CD4-positive, alpha-beta T cell treated with Interleukin-17A for 4 hours (primary cell): Measurements from ENCODE around the gene SQSTM1.
A peak's percentile ranks its signal among the peaks of the same experiment; 100 is the strongest.

ENCODE experiments used
- DNase-seq: peaks from one replicate; pipeline ENCODE4 v3.0.0-alpha.2; 2020; ENCODE audit warnings: mixed read lengths

SQSTM1 gene

DNA sequence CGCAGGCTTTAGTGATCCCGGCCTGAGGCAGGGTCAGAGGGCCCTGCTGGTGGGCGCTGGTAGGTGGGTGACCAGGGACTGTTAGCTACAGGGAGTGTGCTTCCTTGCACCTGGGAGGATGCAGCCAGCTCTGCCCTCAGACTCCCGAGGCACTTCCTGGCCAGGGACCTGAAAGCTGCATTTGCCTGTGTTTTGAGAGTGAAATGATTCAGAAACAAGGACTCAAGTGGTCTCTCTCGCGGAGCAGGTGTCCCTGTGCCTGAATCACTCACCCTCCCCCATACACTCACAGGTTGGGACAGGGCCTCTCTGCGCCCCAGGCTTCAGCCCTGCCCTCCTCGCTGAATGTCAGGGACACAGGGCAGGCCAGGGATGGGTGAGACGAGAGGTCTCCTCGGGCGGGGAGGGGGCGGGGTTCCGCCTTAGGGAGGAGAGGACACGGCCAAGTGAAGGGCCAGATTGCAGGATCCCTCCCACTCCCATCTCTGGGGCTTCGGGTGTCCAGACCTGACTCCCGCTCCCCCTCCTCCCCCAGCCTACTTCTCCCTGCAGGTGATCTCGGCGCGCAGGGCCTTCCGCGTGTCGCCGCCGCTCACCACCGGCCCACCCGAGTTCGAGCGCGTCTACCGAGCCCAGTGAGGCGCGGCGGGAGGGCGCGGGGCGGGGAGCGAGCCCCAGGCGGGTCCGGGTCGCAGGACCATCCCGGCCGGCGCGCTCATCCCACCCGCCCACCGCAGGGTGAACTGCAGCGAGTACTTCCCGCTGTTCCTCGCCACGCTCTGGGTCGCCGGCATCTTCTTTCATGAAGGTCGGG is 25.4 kb upstream of the SQSTM1 start:
- DNase-seq = no peak

DNA sequence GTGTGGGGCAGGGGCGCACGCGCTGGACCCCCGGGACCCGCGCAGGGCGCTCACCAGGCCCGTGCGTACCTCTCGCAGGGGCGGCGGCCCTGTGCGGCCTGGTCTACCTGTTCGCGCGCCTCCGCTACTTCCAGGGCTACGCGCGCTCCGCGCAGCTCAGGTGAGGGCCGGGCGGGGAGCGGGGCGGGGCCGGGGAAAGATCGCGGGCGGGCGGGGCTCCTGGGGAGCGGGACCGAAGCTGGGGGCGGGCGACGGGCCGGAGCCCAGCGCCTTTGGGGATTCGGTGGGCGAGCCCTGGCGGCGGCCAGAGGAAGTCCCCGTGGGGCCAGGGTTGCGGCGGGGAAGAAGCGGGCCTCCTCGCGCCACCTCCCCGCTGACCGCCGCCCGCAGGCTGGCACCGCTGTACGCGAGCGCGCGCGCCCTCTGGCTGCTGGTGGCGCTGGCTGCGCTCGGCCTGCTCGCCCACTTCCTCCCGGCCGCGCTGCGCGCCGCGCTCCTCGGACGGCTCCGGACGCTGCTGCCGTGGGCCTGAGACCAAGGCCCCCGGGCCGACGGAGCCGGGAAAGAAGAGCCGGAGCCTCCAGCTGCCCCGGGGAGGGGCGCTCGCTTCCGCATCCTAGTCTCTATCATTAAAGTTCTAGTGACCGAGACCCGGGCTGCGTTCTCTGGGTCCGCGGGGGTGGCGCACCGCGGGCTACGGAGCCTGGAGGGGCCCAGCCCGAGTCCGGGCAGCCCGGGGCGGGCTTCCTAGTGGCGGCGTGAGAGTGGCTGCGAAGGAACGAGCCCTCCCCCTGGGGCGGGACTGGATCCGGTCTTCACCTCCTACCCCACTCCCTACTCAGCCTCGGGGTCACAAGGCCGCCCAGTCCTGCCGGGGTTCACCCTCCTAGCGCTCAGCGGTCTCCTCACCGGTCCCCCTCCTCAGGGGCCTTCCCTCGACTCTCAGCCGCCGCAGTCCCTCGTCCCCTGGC is 24.6 kb upstream of the SQSTM1 start:
- DNase-seq = peak; percentile 84

DNA sequence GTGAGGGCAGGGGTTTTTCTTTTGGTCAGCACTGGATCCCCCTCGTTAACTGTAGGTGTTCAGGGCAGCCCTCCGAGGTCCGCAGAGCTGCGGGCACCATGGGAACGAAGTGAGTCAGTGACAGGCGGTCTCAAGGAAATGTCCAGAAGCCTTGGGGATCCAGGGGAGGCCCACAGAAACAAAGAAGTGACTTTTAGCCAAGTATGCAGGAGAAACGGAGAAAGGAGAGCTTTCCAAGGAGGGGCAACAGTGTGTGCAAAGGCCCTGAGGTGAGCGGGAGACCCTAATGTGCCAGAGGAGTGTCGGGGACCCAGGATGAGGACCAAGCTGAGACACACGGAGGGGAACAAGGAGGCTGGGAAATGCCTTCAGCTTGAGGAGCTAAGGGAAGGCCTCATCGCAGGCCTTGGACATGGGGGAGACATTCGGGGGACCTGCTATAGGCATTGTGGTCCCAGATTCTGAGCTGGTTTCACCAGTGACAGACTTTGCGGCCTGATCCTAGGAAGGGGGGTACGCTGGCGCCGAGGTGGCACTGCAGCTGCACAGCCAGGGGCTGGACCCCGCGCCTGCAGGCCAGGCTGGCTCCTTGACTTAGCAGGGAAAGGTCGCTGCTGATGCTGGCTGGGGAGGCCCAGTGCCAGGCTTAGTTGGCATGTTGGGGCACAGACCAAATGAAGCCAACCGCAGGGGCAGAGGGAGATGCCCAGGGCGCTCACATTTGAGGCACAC is 23.7 kb upstream of the SQSTM1 start:
- DNase-seq = no peak

DNA sequence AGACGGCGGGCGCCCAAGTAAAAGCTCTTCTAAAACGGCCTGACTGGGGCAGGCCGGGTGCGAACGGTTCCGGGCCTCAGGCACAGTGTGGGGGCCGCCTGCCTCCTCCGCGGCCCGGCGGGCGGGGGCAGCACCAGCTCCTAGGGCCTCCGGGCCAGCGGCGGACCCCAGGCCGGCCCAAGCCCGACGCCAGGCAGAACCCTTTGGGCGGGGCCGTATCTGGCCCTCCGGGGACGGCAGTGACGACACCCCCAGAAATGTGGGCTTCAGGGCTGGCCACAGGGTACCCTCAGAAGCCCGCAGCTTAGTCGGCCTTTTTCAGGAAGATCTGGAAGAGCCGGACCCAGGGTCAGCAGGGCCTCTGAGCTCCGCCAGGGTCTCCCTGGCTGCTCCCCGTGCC is 23.0 kb upstream of the SQSTM1 start:
- DNase-seq = no peak

DNA sequence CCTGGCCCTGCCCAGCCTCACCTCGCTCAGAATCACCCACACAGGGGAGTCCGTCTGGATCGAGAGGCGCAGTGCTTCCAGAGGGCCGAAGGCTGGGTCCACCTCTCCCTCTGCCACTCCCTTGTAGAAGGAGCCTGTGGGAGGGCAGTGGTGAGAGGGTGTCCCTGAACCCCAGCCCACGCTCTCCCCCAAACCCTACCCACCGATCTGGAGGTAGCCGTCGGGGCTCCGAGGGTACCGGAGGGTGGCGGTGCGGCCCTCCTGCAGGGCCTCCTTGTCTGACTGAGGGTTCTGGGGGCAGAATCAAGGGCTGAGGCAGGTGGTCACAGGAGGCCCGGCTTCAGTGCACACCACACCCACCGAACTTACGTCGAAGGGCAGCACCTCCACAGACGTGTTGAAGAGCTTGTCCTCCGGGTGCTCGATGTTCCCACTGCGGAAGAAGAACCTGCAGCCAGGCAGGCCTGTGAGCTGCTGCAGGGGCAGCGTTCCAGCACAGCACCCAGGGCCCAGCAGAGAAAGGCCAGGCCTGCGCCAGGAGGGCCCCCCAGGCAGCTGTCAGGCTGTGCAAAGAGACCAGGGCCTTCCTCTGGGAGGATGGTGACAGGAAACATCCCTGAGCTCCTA is 22.4 kb upstream of the SQSTM1 start:
- DNase-seq = no peak

DNA sequence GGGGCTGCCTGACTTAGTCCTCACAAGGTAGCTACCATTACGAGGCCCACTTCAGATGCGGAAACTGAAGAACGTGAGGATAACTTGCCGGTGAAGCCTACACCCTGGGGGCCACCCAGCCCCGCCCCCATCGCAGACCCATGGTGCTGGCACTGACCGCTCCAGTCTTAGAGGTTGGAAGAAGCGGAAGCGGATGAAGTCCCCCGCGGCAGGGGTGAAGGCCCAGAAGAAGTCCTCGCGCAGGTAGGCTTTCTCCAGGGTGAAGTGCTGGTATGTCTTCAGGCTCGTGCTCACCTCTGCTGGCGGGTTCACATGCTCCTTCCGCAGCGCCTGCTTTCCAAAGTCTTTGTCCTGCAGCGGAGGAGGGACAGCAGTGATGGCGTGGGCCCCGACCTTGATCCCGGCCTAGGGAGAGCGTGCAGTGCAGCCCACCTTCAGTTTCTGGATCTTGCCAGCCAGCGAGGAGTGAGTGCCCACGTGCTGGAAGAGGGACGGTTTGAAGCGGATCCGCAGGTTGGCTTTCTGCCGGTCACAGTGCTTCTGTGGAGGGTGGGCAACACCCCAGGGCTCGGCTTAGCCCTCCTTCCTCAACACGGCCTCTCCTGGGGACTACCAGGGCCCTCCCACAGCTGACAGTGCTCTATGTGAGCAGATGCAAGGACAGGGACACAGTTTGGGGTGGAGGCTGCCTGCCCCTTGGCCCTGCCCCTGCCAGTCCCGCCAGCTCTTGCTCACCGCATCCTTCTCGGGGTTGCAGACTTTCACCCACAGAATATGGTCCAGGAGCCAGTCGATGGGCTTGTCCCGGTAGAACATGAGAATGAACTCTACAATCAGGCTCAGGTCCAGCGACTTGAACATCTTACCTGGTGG is 21.7 kb upstream of the SQSTM1 start:
- DNase-seq = no peak

DNA sequence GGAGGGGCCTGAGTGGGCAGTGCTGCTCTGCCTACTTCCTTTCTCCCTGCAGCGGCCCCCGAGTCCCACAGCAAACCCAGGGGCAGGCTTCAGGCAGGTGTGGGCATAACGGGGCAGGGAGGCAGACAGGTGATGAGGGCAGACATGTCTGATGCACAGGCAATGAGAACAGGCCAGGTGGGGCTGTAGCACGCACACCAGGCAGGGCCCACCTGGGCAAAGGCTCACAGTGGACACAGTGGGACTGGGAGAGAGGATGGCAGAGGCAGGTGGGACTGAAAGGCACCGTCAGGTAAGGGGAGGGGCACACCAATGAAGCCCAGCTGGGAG is 21.1 kb upstream of the SQSTM1 start:
- DNase-seq = no peak

DNA sequence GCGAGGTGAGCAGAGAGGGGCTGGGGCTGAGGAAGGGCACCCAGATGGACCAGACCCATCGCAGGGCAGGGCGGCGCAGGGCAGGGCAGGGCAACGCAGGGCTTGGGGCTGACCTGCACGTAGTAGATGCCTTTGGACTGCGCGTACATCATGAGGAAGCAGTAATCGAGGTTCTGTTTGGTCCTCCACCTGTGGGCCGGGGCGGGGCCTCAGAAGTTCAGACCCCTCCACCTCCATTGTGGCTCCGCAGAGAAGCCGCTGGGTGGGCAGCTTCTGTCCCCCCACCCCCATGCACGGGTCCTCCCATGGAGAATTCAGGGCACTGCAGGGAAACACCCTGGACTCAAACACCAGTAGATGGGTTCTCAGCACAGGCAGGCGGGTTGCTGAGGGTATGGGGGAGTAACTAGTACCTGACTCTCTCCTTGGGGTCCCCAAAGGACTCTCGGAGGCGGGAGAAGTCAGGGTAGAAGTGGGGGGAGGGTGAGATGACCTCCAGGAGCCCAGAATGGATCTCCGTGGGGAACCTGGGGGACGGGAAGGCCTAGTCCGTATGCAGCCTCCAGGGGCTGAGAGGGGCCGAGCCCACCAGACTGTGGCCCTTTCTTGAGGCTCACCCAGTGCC is 20.5 kb upstream of the SQSTM1 start:
- no peak for DNase-seq

DNA sequence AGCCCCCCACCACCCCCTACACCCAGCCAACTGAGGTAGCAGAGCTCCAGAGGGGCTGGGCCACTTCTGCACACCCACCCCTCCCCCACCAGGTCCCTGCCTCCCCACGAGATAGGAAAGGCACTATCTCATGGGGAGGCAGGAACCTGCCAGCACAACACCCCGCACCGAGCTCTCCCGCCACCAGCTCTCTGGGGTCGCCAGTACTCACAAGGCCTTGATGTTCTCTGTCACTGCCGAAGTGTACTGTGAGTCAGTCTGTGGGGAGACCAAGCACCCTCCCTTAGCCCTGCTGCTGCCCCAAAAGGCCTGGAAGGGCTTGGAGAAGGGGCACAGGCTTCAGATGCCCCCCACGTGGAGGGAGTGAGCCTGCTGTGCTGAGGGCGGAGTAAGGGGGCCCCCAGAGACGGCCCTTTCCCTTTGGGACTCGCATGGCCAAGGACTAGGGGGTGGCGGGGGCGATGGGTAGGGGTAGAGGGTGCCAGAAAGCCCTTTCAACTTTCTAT is 20.0 kb upstream of the SQSTM1 start:
- no peak for DNase-seq

DNA sequence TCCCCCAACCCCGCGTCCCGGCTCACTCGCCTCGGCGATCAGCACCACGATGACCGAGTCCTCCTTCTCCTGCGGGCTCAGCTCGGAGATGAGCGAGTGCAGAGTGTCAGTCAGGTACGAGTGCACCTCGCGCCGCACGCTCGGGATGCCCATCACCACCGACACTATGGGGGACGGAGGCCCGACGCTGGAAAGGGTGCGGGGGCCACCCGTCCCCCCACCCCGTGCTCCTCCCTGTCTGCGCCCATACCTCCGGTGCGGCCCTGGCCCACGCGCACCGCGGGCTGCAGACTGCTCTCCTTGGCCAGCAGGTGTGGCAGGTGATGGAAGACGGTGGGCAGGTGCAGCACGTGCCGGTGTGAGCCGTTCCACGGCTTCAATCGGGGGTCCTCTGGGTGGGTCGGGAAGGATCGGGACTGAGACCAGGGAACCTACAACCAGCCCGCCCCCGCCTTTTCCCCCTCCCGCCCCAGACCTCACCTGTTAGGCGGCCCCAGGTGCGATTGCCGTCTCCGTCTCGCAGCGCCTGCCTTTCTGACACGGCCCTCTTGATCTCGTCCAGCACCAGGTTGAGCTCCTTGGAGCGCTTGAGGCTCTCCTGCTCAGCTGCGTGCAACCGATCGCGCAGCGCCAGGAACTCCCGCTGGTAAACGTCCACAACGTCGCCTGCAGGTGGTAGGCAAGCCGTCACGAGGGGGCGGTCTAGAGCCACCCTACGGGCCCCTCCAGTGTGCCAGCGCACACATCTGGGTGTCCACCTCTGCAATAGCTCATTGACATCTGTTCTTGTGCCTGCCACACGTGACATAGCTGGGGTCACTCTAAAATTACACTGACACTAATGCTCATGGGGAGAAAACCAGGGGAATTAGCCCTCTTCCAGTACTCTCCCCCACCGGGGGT is 19.1 kb upstream of the SQSTM1 start:
- DNase-seq = peak; percentile 93

DNA sequence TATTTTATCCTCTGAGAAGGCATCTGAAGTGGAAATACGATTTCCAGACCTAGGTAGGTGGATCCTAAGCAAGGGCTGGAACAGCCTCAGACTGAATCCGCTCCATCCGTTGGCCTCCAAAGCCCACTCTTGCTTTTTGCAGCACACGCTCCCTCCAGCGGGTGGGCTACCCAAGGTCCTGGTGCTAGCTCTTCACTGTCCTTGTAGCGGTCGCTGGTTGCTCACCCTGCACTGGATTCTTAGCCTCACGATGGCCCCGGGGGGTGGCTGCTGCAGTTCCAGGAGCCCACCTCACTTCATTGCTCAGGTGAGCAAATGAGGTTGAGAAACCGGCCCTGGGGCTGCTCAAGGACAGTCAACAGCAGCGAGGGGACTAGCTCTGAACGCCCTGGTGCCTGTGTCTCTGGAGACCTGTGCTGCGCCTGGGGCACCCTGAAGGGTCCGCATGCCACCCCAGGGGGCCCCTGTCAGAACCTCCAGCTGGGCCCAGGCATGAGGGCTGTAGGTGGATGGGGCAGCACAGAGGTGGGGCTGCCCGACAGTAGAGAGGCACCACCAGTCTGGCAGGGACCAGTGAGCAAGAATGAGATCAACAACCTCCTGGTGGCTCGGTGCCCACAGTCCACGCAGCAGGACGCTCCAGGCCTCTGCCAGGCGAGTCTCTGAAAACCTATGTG is 18.4 kb upstream of the SQSTM1 start:
- DNase-seq = no peak

DNA sequence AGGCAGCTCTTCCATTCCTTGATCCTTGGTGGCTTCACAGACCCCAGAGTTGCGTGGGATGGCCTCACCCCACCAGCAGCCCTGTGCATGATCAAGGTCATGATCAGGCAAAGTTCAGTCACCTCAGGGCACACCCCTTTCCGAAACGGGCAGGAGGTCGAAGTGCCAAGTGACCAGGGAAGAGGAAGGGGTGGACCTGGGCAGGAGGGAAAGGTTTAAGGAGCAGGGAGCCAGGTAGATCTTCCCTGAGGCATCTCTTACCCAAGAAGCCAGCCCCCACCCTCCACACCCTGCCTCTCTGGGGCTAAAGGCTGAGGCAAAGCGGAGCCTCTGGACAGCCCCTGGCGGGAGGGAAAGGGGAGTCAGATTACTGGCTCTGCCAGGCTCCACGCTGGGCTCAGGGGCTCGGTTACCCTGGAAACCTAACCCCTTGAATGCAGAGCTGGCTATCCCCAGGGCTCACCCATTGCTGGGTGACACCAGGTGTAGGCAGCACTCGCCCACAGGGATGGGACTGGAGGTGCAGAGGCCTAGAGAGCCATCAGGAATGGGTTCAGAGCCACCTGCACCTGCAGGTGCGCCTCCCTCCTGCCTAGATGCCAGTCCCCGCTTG is 17.6 kb upstream of the SQSTM1 start:
- no peak for DNase-seq

DNA sequence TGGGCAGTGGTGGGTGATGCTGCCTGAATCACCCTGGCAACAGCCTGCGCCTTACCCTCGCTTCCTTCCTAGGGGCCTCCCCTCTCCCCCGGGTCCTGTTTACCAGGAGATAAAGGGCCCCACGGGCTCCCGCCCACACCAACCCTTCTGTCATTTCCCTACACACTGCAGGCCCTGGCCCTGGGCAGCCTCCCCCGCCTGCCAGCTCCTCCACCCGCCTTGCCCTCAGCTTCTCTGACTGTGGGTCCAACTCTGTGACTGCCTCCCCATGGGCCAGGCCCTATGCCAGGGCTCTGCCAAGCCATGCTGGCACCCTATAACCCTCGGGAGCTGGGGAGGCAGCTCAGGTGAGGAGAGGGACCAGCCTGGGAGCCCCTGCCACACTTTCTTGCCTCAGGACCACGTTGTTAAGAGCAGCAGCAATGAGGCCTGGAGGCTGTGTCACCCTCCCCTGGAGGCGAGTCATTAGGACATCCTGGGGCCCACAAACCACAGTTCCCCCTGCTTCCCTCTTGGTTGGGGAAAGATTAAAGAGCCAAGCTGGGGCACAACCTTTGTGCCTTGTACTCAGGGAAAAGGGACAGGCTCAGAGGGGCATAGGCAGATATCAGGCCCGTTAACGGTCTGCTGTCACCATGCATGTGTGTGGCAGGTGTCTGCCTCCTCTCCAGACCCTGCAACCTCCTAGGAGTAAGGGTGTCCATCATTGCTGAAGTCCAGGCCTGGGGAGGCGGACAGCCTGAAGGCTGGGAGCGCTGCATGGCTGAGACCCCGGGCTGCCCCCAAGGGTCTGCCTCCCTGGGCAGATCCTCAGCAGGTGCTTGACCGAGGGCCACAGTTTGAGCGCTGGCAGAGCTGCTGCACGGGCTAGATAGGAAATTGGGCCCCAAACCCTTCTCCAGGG is 16.8 kb upstream of the SQSTM1 start:
- DNase-seq = peak; percentile 54

DNA sequence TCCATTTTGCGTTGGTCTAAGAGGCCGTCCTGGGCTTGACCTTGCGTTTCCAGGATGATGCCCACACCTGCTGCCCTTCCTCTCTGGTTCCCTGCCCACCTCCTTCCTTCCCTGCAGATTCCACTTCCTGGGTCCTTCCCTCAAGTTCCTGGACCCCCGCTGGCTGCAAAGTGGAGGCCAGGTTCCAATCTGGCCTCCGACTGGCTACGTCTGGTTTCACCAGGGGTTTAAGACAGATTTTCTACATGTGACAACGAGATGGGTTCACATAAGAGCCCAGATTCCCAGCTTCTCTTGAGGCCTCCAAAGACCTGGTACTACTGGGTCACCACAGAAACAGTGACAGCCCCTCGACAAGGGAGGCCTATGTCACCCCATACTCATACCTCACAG is 16.2 kb upstream of the SQSTM1 start:
- DNase-seq = no peak

DNA sequence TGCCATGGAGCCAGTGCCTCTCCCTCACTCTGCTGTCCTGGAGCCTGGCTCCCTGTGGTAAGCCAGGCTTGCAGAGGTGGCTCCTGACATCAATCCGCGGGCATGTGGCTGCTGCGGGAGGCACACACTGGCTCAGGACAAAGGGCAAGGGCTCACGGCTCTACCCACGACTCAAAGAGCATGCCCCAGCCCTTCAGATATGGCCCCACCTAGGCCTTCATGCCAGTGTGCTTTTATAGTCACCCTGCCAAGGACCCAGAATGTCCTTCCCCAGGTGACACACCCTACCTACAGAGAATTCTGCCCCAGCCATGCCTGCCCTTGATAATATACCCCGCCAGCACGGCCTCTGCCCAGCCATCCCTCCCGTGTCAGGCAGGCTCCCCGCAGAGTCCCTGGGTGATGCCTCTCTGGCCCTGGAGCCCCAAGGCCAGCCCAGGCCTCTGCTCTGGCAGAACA is 15.6 kb upstream of the SQSTM1 start:
- DNase-seq = no peak

DNA sequence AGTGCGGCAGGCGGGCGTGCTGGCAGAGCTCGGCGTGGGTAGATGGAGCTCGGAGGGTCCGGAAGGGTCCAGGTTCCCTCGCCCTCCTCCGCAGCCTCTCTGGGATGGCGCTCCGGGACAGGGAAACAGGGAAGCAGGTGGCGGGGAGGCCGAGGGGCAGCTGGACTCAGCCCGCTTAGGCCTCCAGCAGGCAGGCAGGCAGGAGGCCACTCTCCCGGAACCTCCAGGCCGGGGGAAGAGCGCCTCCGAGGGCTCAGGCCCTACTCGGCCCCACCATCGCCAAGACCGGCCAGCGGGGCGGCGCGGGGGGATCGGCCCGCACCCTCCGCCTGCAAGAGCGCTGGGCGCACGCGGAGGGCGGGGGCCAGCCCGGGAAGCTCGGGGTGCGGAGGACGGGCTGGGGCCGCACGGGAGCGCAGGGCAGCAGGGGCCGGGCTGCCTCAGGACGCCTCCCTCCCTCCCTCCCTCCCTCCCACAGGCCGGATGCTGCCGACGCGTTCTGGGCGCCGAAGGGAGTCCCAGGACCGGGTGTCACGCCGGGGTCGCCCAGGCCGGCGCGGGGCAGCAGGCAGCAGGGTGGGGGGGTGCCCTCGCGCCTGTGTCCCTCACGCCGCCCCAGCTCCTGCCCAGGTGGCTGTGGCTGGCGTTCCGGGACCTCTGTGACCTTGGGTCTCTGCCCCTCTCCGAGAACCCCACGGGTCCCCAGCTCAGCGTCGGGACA is 15.0 kb upstream of the SQSTM1 start:
- peak; percentile 51 for DNase-seq
